H1 (cell line): ENCODE results near the gene GLCE. TPM values are rescaled to one million over a fixed set of nuclear protein-coding genes. Genes with fewer than 3 reads are reported as not detected.

Source experiments
- CTCF ChIA-PET: fragments of 300-600 bp; sonication (Branson Sonifier 250); formaldehyde crosslinking; loops from one replicate; lab custom pipeline; 2021; ENCODE audit not compliant: partially characterized antibody; lab: Charles Lee
- POLR2A ChIA-PET: fragments of 300-600 bp; sonication (Branson Sonifier 250); formaldehyde crosslinking; loops from one replicate; lab custom pipeline; 2021; ENCODE audit warnings: inconsistent platforms; ENCODE audit not compliant: partially characterized antibody; lab: Charles Lee
- DNase-seq, 2 experiments: peaks; one replicate each; pipeline versions ENCODE4 v3.0.0 to v3.0.0-alpha.2; 2010 to 2022; ENCODE audit warnings: low spot score in 2 of 2, low read depth in 1 of 2, mixed read lengths in 1 of 2
- FAIRE-seq: peaks from 2 replicates; lab custom pipeline; 2011; peaks lifted over from hg19 to GRCh38; lab: Jason Lieb, UNC
- H2AFZ ChIP-seq: 2 replicates; pipeline ENCODE4 v1.8.1; 2012; ENCODE audit warnings: low read length, inconsistent platforms
- H2AK5ac ChIP-seq: 2 replicates; pipeline ENCODE4 v1.6.1; 2013; ENCODE audit warnings: low read depth, low read length
- H2BK120ac ChIP-seq: replicated peaks from 2 replicates; pipeline ENCODE3; 2013; ENCODE audit warnings: low read depth, low read length, inconsistent platforms
- H2BK12ac ChIP-seq: 2 replicates; pipeline ENCODE4 v1.6.1; 2013; ENCODE audit warnings: low read depth, low read length
- H2BK15ac ChIP-seq: 2 replicates; pipeline ENCODE4 v1.6.1; 2013; ENCODE audit warnings: low read length
- H2BK20ac ChIP-seq: 2 replicates; pipeline ENCODE4 v1.6.1; 2013; ENCODE audit warnings: low read length
- H2BK5ac ChIP-seq: 2 replicates; pipeline ENCODE4 v1.6.1; 2013; ENCODE audit warnings: low read depth, low read length
- H3K14ac ChIP-seq: 2 replicates; pipeline ENCODE4 v1.6.1; 2013; ENCODE audit warnings: inconsistent platforms; ENCODE audit not compliant: insufficient read length
- H3K18ac ChIP-seq: 2 replicates; pipeline ENCODE4 v1.6.1; 2013; ENCODE audit warnings: low read length; ENCODE audit errors: extremely low read depth
- H3K23ac ChIP-seq: 2 replicates; pipeline ENCODE4 v1.6.1; 2013; ENCODE audit warnings: inconsistent platforms; ENCODE audit not compliant: insufficient read length
- H3K23me2 ChIP-seq: 2 replicates; pipeline ENCODE4 v1.6.1; 2013; ENCODE audit warnings: low read depth, low read length
- H3K27ac ChIP-seq: 2 replicates; pipeline ENCODE4 v1.6.1; 2011; ENCODE audit warnings: low read depth, low read length, inconsistent platforms
- H3K27me3 ChIP-seq, 4 experiments: replicated peaks in 1 of 4; 1 replicate in 1 of 4; 2 replicates in 3 of 4; pipeline versions ENCODE4 v1.6.1 to v1.8.1; 2011 to 2013; ENCODE audit warnings: low read length in 3 of 4, mild to moderate bottlenecking in 3 of 4, inconsistent platforms in 2 of 4, mixed read lengths in 2 of 4, moderate library complexity in 1 of 4; ENCODE audit not compliant: control insufficient read depth in 3 of 4, insufficient read depth in 3 of 4; ENCODE audit errors: extremely low read depth in 1 of 4
- H3K36me3 ChIP-seq, 4 experiments: 2 replicates each; pipeline versions ENCODE4 v1.6.1 to v1.8.1; 2011 to 2013; ENCODE audit warnings: mild to moderate bottlenecking in 4 of 4, low read length in 3 of 4, moderate library complexity in 2 of 4, control low read depth in 1 of 4, inconsistent platforms in 1 of 4; ENCODE audit not compliant: insufficient read depth in 4 of 4, control insufficient read depth in 2 of 4
- H3K4ac ChIP-seq: replicated peaks from 2 replicates; pipeline ENCODE3; 2013; ENCODE audit warnings: low read length, low read depth, mixed read lengths, inconsistent platforms; ENCODE audit not compliant: insufficient read length
- H3K4me1 ChIP-seq, 4 experiments: replicated peaks in 1 of 4; 1 replicate in 1 of 4; 2 replicates in 3 of 4; pipeline versions ENCODE4 v1.6.1 to v1.8.1; 2011 to 2013; ENCODE audit warnings: low read length in 3 of 4, inconsistent platforms in 2 of 4, mixed read lengths in 1 of 4; ENCODE audit not compliant: insufficient read depth in 4 of 4, control insufficient read depth in 3 of 4
- H3K4me2 ChIP-seq, 2 experiments: 2 replicates each; pipeline versions ENCODE4 v1.6.1 to v1.8.1; 2011 to 2013; ENCODE audit warnings: low read depth in 2 of 2, low read length in 2 of 2, control low read depth in 1 of 2, inconsistent platforms in 1 of 2, mild to moderate bottlenecking in 1 of 2; ENCODE audit not compliant: insufficient read depth in 1 of 2
- H3K4me3 ChIP-seq, 4 experiments: fragments of 200-600, 300-600 bp in 1 of 4; sonication (generic), shearing (Covaris generic), sonication (Bioruptor Twin) in 1 of 4; 2 replicates each; pipeline versions ENCODE4 v1.5.1 to v1.8.1; 2011 to 2016; ENCODE audit warnings: low read length in 4 of 4, low read depth in 3 of 4, control low read depth in 2 of 4, inconsistent platforms in 2 of 4, mild to moderate bottlenecking in 2 of 4, mixed read lengths in 1 of 4, moderate library complexity in 1 of 4; ENCODE audit not compliant: insufficient read depth in 2 of 4; ENCODE audit errors: extremely low read depth in 1 of 4
- H3K56ac ChIP-seq: replicated peaks from 2 replicates; pipeline ENCODE3; 2013; ENCODE audit warnings: low read depth, mild to moderate bottlenecking, mixed read lengths, low read length, inconsistent platforms; ENCODE audit not compliant: insufficient read length
- H3K79me1 ChIP-seq: 2 replicates; pipeline ENCODE4 v1.6.1; 2013; ENCODE audit warnings: low read depth, low read length, control low read depth
- H3K79me2 ChIP-seq, 2 experiments: 2 replicates each; pipeline versions ENCODE4 v1.6.1 to v1.8.1; 2012 to 2013; ENCODE audit warnings: low read length in 2 of 2, mild to moderate bottlenecking in 2 of 2, inconsistent platforms in 1 of 2; ENCODE audit not compliant: insufficient read depth in 2 of 2, control insufficient read depth in 1 of 2
- H3K9ac ChIP-seq, 4 experiments: replicated peaks in 1 of 4; 1 replicate in 1 of 4; 2 replicates in 3 of 4; pipeline versions ENCODE4 v1.6.1 to v1.8.1; 2011 to 2013; ENCODE audit warnings: low read depth in 3 of 4, low read length in 3 of 4, control low read depth in 2 of 4, mild to moderate bottlenecking in 2 of 4, moderate library complexity in 2 of 4, inconsistent platforms in 1 of 4; ENCODE audit errors: extremely low read depth in 1 of 4
- H3K9me3 ChIP-seq, 2 experiments: 2 replicates each; pipeline versions ENCODE4 v1.6.1 to v1.8.1; 2012 to 2013; ENCODE audit warnings: mild to moderate bottlenecking in 2 of 2, moderate library complexity in 2 of 2, control low read depth in 1 of 2, inconsistent platforms in 1 of 2, low read depth in 1 of 2, low read length in 1 of 2, mixed read lengths in 1 of 2; ENCODE audit not compliant: insufficient read depth in 2 of 2
- H4K20me1 ChIP-seq, 2 experiments: replicated peaks in 1 of 2; 2 replicates each; pipeline versions ENCODE3 to v1.8.1; 2011 to 2013; ENCODE audit warnings: inconsistent platforms in 2 of 2, low read length in 2 of 2, mild to moderate bottlenecking in 1 of 2; ENCODE audit not compliant: insufficient read depth in 2 of 2, control insufficient read depth in 1 of 2
- H4K5ac ChIP-seq: 2 replicates; pipeline ENCODE4 v1.6.1; 2013; ENCODE audit warnings: low read length, low read depth, mixed read lengths, inconsistent platforms; ENCODE audit not compliant: insufficient read length
- H4K8ac ChIP-seq: 2 replicates; pipeline ENCODE4 v1.8.0; 2013; ENCODE audit warnings: mild to moderate bottlenecking, moderate library complexity, low read length, inconsistent platforms; ENCODE audit not compliant: insufficient read depth; ENCODE audit errors: extremely low read depth
- H4K91ac ChIP-seq: replicated peaks from 2 replicates; pipeline ENCODE3; 2013; ENCODE audit warnings: low read length, mixed read lengths, inconsistent platforms; ENCODE audit not compliant: insufficient read length
- CTBP2 ChIP-seq: IDR thresholded peaks from 2 replicates; pipeline ENCODE4 v1.7.0; 2011; ENCODE audit warnings: borderline replicate concordance, mild to moderate bottlenecking, moderate library complexity, mixed read lengths, low read length; ENCODE audit not compliant: insufficient read depth, insufficient read length
- TEAD4 ChIP-seq: IDR thresholded peaks from 2 replicates; pipeline ENCODE4 v1.6.1; 2012; ENCODE audit warnings: low read depth, low read length, inconsistent platforms, mixed read lengths
- WGBS, 2 experiments: shearing (Covaris generic) in 1 of 2; methylation state at CpG; one replicate each; pipeline versions ENCODE4 v1.1.6 to v1.1.7; 2013 to 2015; ENCODE audit warnings: low lambda C conversion rate in 2 of 2, mixed read lengths in 2 of 2, inconsistent platforms in 1 of 2, low coverage in 1 of 2, missing lambda C conversion rate in 1 of 2; ENCODE audit not compliant: insufficient replicate concordance in 2 of 2, insufficient coverage in 1 of 2, insufficient read length in 1 of 2; ENCODE audit errors: extremely low coverage in 1 of 2, missing lambda C conversion rate in 1 of 2; 5-methylcytosine and 5-hydroxymethylcytosine counted together
- polyA plus RNA-seq, 7 experiments: library from polyadenylated mRNA; depleted of rRNA in 3 of 7; stranded (reverse) in 5 of 7; unstranded in 2 of 7; fragments of >200 nt in 5 of 7; fragments of 200-250 nt in 2 of 7; gene quantifications; 1 replicate in 5 of 7; 2 replicates in 1 of 7; 4 replicates in 1 of 7; pipeline versions ENCODE4 v1.2.1 to v1.2.3, GENCODE V29; 2011 to 2013; ENCODE audit warnings: missing spikeins in 2 of 7, mixed read lengths in 2 of 7
- total RNA-seq: library from RNA; stranded (reverse); fragmentation: NEBNext Ultra II Directional; extraction: Animal tissue kit (Norgen Biotek cat#: 25700); gene quantifications from 2 replicates; pipeline ENCODE4 v1.2.1, GENCODE V29; 2021

The GLCE gene
- total and polyA plus RNA-seq, 2 of the 8 experiments (the other 6 are each of a cell fraction or from before 2014, with no cell fraction given), result 17.1 to 22.7 TPM

GRCh38 chr15:69305933-69306568, 145.6 kb downstream of the GLCE start:
- no peak overlapping the region for H3K4me3 ChIP-seq
- H2BK120ac ChIP-seq, result no peak overlapping the region
- POLR2A ChIA-PET, result interaction anchor here (0.6 kb wide), 1 partner anchor 16 kb away, joined by 3 read pairs; no protein-coding TSS in a partner anchor
- H4K8ac ChIP-seq, result no peak overlapping the region
- H3K4me1 ChIP-seq, result peaks cover 0 to 9% (median 4%) of the 10 kb centered on the region in 4 experiments
- H2AFZ ChIP-seq, result no peak overlapping the region
- H3K18ac ChIP-seq, result no peak overlapping the region
- FAIRE-seq (no peak), DNase-seq (no peak)
- no peak overlapping the region for H2BK15ac ChIP-seq
- no peak overlapping the region for H2BK20ac ChIP-seq
- H3K14ac ChIP-seq, result no peak overlapping the region
- H3K9ac ChIP-seq, result no peak overlapping the region
- no peak overlapping the region for H2AK5ac ChIP-seq
- no peak overlapping the region for H3K4me2 ChIP-seq
- H3K56ac ChIP-seq, result no peak overlapping the region
- CTCF ChIA-PET, result interaction anchor here (0.7 to 0.9 kb wide), 3 partner anchors 89 to 251 kb away, joined by 3 read pairs; no protein-coding TSS in a partner anchor
- peaks cover 5% of the 10 kb centered on the region for H3K79me1 ChIP-seq
- no peak overlapping the region for H3K4ac ChIP-seq
- H3K27me3 ChIP-seq, result peaks cover 0 to 3% (median 1%) of the 10 kb centered on the region in 4 experiments; a peak in 1 of 7 replicates
- H2BK5ac ChIP-seq, result peak overlapping the region; percentile 52; the same call in 1 of the 2 replicates
- peaks cover 2% of the 10 kb centered on the region; the same call in 1 of the 2 replicates for H3K23me2 ChIP-seq
- H4K91ac ChIP-seq, result no peak overlapping the region
- no peak overlapping the region for H4K5ac ChIP-seq
- H3K36me3 ChIP-seq, result no peaks in the 10 kb centered on the region; a peak in 4 of 8 replicates
- H3K9me3 ChIP-seq, result no peaks in the 10 kb centered on the region
- H3K27ac ChIP-seq, result no peak overlapping the region
- H2BK12ac ChIP-seq, result peak overlapping the region; percentile 75; the same call in 1 of the 2 replicates
- TF ChIP-seq TEAD4, result peak; percentile 73
- TF ChIP-seq CTBP2, result no peak
- TF ChIP-seq, all 59 proteins: peak for 1
- Histone ChIP-seq H3K79me2 (no peaks in the 10 kb centered on the region; a peak in 1 of 4 replicates), H3K23ac (no peak overlapping the region), H4K20me1 (no peaks in the 10 kb centered on the region)
- 90% methylated on average over 8 of the region's 9 CpGs; no CpG with 5 or more reads in 1 of the 2 experiments for WGBS, 2 experiments
